Measurements from ENCODE around the gene HDDC3. TPM values are rescaled to one million over a fixed set of nuclear protein-coding genes. Genes with fewer than 3 reads are reported as not detected.

Gene HDDC3
- total and polyA plus RNA-seq, 3 donors from 2014 or later: 12.1 to 18.3 (median 16.7) TPM

DNA sequence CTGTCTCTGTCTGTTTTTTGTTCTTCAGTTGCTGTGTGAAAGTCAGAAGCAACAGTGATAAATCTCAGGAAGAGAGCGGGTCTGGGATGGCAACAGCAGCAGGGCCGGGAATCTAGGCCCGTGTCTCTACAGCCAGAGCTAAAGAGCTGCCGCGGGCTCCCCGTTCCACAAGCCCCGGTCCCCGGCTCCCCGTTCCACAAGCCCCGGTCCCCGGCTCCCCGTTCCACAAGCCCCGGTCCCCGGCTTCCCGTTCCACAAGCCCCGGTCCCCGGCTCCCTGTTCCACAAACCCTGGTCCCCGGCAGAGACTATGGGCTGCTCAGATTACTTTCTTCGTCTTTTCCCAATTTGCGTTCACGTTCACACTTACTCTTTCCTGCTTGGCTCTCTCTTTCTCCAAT, 41.9 kb upstream of the HDDC3 start:
- WGBS, 2 donors: 91 to 93% methylated on average over 21 of the region's 21 CpGs
- intact Hi-C loops (cut with DNase I; ENCODE audit: low total_unique reads): no loop called here
- no peaks in the 10 kb centered on the region for H3K36me3 ChIP-seq (ENCODE audit: low read depth, missing control alignments)

DNA sequence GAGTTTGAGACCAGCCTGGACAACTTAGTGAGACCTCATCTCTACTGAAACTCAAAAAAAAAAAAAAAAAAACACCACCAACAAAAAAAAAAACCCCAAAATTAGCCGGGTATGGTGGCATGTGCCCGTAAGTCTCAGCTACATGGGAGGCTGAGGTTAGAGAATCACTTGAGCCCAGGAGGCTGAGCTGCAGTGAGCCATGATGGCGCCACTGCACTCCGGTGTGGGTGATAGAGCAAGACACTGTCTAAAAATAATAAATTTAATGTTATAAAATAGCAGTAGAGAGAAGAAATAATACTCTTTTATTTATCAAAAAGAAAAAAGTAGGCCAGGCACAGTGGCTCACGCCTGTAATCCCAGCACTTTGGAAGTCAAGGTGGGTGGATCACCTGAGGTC, 39.8 kb upstream of the HDDC3 start:
- Histone ChIP-seq H3K9me3 (no peaks in the 10 kb centered on the region), H3K4me3 (no peak overlapping the region), H3K36me3 (ENCODE audit: low read depth, missing control alignments) (no peaks in the 10 kb centered on the region), H3K27ac (no peak overlapping the region), H3K27me3 (no peaks in the 10 kb centered on the region), H3K4me1 (no peaks in the 10 kb centered on the region)
- intact Hi-C loops (cut with DNase I; ENCODE audit: low total_unique reads): no loop called here
- 97 to 99% methylated on average over 5 of the region's 5 CpGs for WGBS, 2 donors
- TF ChIP-seq, protein P1, sequence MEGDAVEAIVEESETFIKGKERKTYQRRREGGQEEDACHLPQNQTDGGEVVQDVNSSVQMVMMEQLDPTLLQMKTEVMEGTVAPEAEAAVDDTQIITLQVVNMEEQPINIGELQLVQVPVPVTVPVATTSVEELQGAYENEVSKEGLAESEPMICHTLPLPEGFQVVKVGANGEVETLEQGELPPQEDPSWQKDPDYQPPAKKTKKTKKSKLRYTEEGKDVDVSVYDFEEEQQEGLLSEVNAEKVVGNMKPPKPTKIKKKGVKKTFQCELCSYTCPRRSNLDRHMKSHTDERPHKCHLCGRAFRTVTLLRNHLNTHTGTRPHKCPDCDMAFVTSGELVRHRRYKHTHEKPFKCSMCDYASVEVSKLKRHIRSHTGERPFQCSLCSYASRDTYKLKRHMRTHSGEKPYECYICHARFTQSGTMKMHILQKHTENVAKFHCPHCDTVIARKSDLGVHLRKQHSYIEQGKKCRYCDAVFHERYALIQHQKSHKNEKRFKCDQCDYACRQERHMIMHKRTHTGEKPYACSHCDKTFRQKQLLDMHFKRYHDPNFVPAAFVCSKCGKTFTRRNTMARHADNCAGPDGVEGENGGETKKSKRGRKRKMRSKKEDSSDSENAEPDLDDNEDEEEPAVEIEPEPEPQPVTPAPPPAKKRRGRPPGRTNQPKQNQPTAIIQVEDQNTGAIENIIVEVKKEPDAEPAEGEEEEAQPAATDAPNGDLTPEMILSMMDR (IDR thresholded peaks at IDR 0.05): no peak
- TF ChIP-seq POLR2A (IDR thresholded peaks at IDR 0.05): no peak
- no peak for DNase-seq

More for the DNA sequence above, 41.9 kb upstream of the HDDC3 start:
- no peaks in the 10 kb centered on the region for H3K4me1 ChIP-seq
- H3K27ac ChIP-seq: no peak overlapping the region
- no peak for DNase-seq
- H3K4me3 ChIP-seq: no peak overlapping the region
- no peaks in the 10 kb centered on the region for H3K9me3 ChIP-seq
- no peak for TF ChIP-seq POLR2A (IDR thresholded peaks at IDR 0.05)
- TF ChIP-seq, protein P1 (IDR thresholded peaks at IDR 0.05): no peak
- no peaks in the 10 kb centered on the region for H3K27me3 ChIP-seq

DNA sequence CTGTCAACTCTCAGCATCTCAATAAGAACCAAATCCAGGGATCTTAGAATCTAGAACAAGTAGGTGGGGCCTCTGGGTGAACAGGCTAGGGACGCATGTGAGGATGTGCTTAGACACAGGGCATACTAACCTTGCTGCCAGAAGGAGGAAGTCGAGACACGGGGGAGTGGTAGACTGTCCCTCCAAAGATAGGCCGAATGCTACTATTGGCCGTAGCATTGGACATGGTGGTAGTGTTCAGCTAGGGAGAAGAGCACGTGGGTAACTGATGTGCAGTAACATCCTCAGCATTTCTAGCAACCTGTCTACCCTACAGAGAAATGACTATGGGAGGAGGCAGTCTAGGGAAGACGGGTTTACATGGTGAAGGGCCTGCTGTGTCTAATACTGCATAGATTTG, 37.9 kb upstream of the HDDC3 start:
- intact Hi-C loops (cut with DNase I; ENCODE audit: low total_unique reads): no loop called here
- no peak overlapping the region for H3K4me3 ChIP-seq

DNA sequence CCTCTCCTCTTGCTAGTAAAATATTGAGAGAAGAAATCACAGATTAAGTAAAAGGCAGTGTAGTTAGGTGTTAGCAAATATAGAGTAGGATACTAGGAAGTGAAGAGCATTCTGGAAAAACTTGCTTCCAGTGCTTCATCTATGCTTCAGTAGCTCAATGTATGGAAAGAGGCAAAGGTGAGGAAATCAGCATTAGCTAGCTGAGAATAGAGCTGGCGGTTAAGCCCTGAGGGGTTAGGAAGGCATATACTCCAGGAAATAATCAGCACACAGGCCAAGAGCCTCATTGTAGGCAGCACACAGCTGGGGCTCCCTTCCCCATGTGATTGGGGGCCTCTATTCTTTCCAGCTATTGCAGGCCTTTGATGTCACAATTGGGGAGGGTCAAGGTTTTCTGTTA, 36.1 kb upstream of the HDDC3 start:
- H3K4me3 ChIP-seq: no peak overlapping the region
- no peak overlapping the region for H3K27ac ChIP-seq
- TF ChIP-seq, protein P1 (IDR thresholded peaks at IDR 0.05): no peak
- TF ChIP-seq POLR2A (IDR thresholded peaks at IDR 0.05): no peak
- no peaks in the 10 kb centered on the region for H3K4me1 ChIP-seq
- WGBS, 2 donors: 84 to 91% methylated on average over 1 of the region's 1 CpG
- no peaks in the 10 kb centered on the region for H3K36me3 ChIP-seq (ENCODE audit: low read depth, missing control alignments)
- intact Hi-C loops (cut with DNase I; ENCODE audit: low total_unique reads): no loop called here
- no peak for DNase-seq
- H3K9me3 ChIP-seq: no peaks in the 10 kb centered on the region
- no peaks in the 10 kb centered on the region for H3K27me3 ChIP-seq

More for the DNA sequence above, 37.9 kb upstream of the HDDC3 start:
- DNase-seq: no peak
- 86 to 91% methylated on average over 7 of the region's 7 CpGs for WGBS, 2 donors
- no peak overlapping the region for H3K27ac ChIP-seq
- TF ChIP-seq, protein P1 (IDR thresholded peaks at IDR 0.05): no peak
- TF ChIP-seq POLR2A (IDR thresholded peaks at IDR 0.05): no peak
- H3K36me3 ChIP-seq (ENCODE audit: low read depth, missing control alignments): no peaks in the 10 kb centered on the region
- H3K4me1 ChIP-seq: no peaks in the 10 kb centered on the region
- H3K27me3 ChIP-seq: no peaks in the 10 kb centered on the region
- H3K9me3 ChIP-seq: no peaks in the 10 kb centered on the region

DNA sequence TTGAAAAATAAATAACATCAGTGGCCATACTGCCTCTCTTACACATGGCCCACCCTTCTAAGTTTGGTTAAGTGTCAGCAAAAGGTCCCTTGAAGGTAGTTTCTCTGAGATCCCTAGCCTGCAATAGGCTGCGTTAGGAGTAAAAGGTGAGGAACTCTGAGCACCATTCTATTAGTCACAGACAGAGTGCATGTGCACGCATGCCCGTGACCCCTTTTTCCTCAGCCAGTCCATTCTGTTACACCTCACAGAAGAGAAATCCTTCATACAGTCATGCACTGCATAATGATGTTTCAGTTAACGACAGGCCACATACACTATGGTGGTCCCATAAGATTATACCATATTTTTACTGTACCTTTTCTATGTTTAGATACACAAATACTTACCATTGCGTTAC, 34.9 kb upstream of the HDDC3 start:
- Histone ChIP-seq H3K27me3 (no peaks in the 10 kb centered on the region), H3K36me3 (ENCODE audit: low read depth, missing control alignments) (no peaks in the 10 kb centered on the region), H3K9me3 (no peaks in the 10 kb centered on the region), H3K27ac (no peak overlapping the region), H3K4me1 (no peaks in the 10 kb centered on the region), H3K4me3 (no peak overlapping the region)
- TF ChIP-seq, protein P1 (IDR thresholded peaks at IDR 0.05): no peak
- TF ChIP-seq POLR2A (IDR thresholded peaks at IDR 0.05): no peak
- WGBS, 2 donors: 93 to 97% methylated on average over 5 of the region's 5 CpGs
- DNase-seq: no peak
- intact Hi-C loops (cut with DNase I; ENCODE audit: low total_unique reads): no loop called here

Data from testis (tissue), 3 donors.